Urothelium cell line (cell line): Measurements from ENCODE around the gene GOLGA3.
"Not testable (repeated sequence)": the region's sequence is repeated elsewhere in the genome, so short reads cannot be mapped to it uniquely, and the experiment has no call there.

ENCODE experiments used
- DNase-seq: peaks from one replicate; pipeline ENCODE4 v3.0.0; 2011; ENCODE audit warnings: low spot score, mixed read lengths
- FAIRE-seq: peaks from 2 replicates; lab custom pipeline; 2011; peaks lifted over from hg19 to GRCh38; lab: Jason Lieb, UNC

Gene GOLGA3

GRCh38 chr12:132813443-132813842 is 15.2 kb downstream of the GOLGA3 start:
- FAIRE-seq (no peak), DNase-seq (no peak)

DNA sequence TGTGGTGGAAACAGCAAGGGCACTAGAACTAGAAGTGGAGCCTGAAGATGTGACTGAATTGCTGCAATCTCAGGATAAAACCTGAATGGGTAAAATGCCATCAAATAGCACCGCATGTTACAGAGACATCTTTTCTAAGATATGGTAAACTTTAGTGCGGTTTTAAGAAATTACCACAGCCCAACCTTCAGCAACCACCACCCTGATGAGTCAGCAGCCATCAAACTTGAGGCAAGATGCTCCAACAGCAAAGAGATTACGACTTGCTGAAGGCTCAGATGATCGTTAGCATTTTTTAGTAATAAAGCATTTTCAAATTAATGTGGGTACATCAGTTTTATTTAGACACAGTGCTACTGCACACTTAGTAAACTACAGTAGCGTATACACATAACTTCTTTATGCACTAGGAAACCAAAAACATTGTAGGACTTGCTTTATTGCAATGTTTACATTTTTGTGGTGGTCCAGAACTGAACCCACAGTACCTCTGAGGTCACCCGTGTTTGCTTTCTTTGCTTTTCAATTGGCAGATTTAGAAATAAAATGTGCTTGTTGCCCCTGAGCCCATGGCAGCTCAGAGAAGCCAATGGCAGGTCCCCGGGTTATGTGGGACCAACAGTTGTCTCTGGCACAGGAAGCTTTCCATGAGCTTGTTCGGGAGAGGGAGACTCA is 15.9 kb downstream of the GOLGA3 start:
- no peak for DNase-seq
- FAIRE-seq, result no peak

GRCh38 chr12:132809391-132809790 is 19.3 kb downstream of the GOLGA3 start:
- not testable (repeated sequence) for FAIRE-seq, DNase-seq

DNA sequence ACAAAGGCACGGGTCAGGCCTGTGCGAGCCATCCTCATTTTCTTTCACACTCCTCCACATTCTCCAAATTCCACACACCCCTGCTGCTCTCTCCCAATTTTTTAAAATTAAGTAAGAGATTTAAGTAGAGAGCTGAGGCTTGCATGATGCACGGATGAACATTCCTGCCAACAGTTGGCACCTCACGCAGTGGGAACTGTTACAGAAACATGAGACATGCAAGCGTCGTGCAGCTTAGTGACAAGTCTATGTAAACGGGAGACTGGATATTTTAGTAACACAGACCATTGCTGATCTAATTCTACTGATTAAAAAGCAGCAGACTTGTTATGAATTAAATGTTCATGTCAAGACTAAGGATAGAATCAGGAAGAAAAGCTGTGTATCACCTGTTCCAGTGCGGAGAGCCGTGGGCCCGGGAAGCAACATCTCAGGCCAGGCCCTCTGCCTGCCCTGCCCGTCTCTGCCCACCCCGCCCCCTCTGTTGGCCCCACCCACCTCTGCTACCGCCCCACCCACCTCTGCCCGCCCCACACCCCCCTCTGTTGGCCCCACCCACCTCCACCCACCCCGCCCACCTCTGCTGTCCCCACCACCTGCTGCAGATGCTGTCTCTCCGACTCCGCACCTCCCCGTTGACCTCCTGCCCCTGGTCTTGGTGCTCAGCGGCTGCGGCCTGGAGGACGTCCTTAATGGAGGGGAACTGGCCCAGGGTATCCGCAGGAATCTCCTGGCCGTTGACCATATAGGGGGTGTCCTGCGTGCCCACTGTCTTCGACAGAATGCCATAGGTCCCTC is 21.2 kb downstream of the GOLGA3 start:
- peak; percentile 34 for DNase-seq
- no peak for FAIRE-seq

- no peak for DNase-seq
- no peak for FAIRE-seq
Measured at GRCh38 chr12:132806857-132807256, 21.8 kb downstream of the GOLGA3 start.

GRCh38 chr12:132804426-132804861 is 24.2 kb downstream of the GOLGA3 start:
- FAIRE-seq, result no peak
- DNase-seq, result no peak

DNA sequence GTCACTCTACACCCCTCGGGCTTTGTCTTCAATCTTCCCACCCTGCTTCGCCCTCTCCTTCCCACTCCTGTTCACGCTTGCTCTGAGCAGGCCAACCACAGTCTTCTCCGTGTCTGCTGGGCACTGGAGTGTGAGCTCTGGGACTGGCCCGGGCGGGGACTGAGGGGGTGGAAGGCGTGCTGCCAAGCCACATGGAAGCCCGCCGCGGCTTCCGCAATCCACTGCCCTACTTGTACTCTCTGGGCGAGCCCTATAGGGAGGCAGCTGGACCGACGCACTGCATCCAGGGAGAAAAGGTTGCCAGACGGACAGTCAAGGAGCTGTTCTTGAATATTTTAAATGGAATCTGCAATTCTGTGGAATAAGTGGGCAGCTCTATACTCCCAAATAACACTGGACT is 24.8 kb downstream of the GOLGA3 start:
- no peak for DNase-seq
- FAIRE-seq, result no peak

- FAIRE-seq, result no peak
- no peak for DNase-seq
Measured at GRCh38 chr12:132803125-132803524, 25.5 kb downstream of the GOLGA3 start.

- FAIRE-seq, result no peak
Measured at GRCh38 chr12:132801741-132802140, 26.9 kb downstream of the GOLGA3 start.

DNA sequence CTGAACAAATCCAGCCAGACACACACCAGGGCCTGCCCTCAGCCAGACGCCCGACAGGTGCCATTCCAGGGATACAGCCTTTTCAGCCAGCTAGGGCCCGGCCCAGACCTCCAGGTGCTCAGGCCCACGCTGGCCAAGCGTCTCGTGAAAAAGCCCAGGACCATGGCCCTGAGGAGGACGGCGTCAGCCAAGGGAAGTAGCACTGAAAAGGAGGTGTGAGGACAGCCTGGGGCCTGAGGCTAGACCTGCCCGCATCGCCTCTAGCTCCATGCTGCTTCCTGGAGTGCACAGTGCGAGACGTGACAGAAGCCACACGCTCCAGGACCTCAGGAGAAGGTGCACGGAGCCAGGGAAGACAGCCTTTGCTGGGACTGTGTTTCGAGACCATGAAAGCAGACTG is 29.8 kb downstream of the GOLGA3 start:
- FAIRE-seq (no peak), DNase-seq (no peak)

More at GRCh38 chr12:132801741-132802140, 26.9 kb downstream of the GOLGA3 start:
- DNase-seq, result no peak

- FAIRE-seq, result no peak
Measured at GRCh38 chr12:132797820-132798570, 30.7 kb downstream of the GOLGA3 start.

DNA sequence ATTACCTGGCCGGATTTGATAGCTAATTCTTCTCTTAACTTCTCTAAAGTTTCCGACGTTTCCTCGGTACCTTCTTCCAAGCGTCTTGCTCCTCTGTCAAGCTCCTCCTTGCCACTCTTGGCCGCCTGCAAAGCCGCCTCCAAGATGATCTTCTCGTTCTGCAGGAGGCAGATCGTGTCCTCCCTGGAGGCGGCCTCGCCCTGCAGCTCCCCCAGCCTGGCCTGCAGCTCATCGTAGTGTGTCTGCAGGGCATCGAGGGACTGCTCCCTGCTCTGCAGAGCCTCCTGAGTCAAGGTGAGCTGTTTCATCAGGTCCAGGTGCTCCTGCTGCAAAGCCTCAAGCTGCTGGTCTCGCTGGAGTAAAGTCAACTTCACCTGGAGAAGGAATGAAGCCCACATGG is 32.8 kb downstream of the GOLGA3 start:
- FAIRE-seq, result no peak

More at GRCh38 chr12:132797820-132798570, 30.7 kb downstream of the GOLGA3 start:
- DNase-seq, result no peak

DNA sequence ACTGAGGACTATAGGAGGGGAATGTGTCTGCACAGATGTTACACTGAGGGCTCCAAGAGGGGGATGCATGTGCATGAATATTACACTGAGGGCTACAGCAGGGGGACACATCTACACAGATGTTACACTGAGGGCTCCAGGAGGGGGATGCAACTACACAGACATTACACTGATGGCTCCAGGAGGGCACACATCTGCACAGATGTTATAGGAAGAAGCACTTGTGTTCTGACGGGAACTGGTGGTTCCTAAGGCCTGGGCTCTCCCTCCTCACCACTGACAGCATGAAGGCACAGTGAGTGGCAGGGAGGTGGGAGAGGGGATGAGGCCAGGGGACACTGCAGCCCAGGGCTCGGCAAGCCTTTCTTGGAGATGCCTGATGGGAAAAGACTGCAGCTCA is 36.7 kb downstream of the GOLGA3 start:
- not testable (repeated sequence) for FAIRE-seq, DNase-seq

More for the DNA sequence above, 32.8 kb downstream of the GOLGA3 start:
- DNase-seq, result no peak

- FAIRE-seq, result no peak
- no peak for DNase-seq
Measured at GRCh38 chr12:132789099-132789471, 39.6 kb downstream of the GOLGA3 start.

- peak; percentile 27 for DNase-seq
- no peak for FAIRE-seq
Measured at GRCh38 chr12:132788375-132789098, 40.1 kb downstream of the GOLGA3 start.

DNA sequence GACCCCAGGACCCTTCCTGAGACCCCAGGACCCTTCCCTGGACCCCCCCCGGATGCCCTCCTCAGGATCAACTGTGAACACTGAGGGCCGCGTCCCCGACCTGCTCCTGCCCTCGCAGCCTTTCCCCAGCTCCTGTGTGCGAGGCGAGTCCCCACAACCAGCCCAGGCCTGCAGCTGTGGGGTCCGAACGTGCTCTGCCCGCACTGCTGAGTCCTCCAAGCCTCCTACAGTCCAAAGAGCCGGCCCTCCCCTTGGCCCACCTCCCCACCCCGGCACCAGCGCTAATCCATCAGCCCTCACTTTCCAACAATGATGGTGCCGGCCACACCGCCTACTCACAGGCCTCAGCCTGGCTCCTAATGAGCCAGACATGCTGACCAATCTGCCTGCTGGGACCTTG is 40.8 kb downstream of the GOLGA3 start:
- DNase-seq, result no peak
- FAIRE-seq, result no peak

- no peak for DNase-seq
- no peak for FAIRE-seq
Measured at GRCh38 chr12:132786192-132786591, 42.5 kb downstream of the GOLGA3 start.

- FAIRE-seq, result peak; percentile 95
Measured at GRCh38 chr12:132784580-132784979, 44.1 kb downstream of the GOLGA3 start.

GRCh38 chr12:132783917-132784531 is 44.6 kb downstream of the GOLGA3 start:
- no peak for FAIRE-seq
- no peak for DNase-seq

More at GRCh38 chr12:132784580-132784979, 44.1 kb downstream of the GOLGA3 start:
- DNase-seq, result no peak

GRCh38 chr12:132781938-132782337 is 46.7 kb downstream of the GOLGA3 start:
- FAIRE-seq, result no peak
- DNase-seq, result no peak
